Mesendoderm (in vitro differentiated cells): Measurements from ENCODE around the gene STPG4.
"Not testable (repeated sequence)": the region's sequence is repeated elsewhere in the genome, so short reads cannot be mapped to it uniquely, and the experiment has no call there.

Experiments used
- DNase-seq: peaks from one replicate; pipeline ENCODE4 v3.0.0; 2013
- H2AK5ac ChIP-seq: 2 replicates; pipeline ENCODE4 v1.6.1; 2013; ENCODE audit warnings: low read length, inconsistent platforms
- H2BK120ac ChIP-seq: 2 replicates; pipeline ENCODE4 v1.6.1; 2013; ENCODE audit warnings: low read depth, mild to moderate bottlenecking, low read length, moderate library complexity, mixed read lengths
- H2BK15ac ChIP-seq: replicated peaks from 2 replicates; pipeline ENCODE4 v1.6.1; 2013; ENCODE audit warnings: low read depth, mild to moderate bottlenecking, moderate library complexity
- H2BK5ac ChIP-seq: 2 replicates; pipeline ENCODE4 v1.6.1; 2013; ENCODE audit warnings: low read length, inconsistent platforms
- H3K18ac ChIP-seq: 2 replicates; pipeline ENCODE4 v1.6.1; 2013; ENCODE audit warnings: mild to moderate bottlenecking, low read length, mixed read lengths
- H3K23ac ChIP-seq: one replicate; pipeline ENCODE4 v1.6.1; 2013; ENCODE audit warnings: low read length
- H3K27ac ChIP-seq: 2 replicates; pipeline ENCODE4 v1.5.1; 2013; ENCODE audit warnings: low read depth, mild to moderate bottlenecking, inconsistent platforms, low read length, moderate library complexity
- H3K27me3 ChIP-seq: 2 replicates; pipeline ENCODE4 v1.6.1; 2013; ENCODE audit warnings: low read length, control low read depth, mild to moderate bottlenecking, inconsistent platforms; ENCODE audit not compliant: insufficient read depth, poor library complexity
- H3K36me3 ChIP-seq: 2 replicates; pipeline ENCODE4 v1.6.1; 2013; ENCODE audit warnings: low read length, inconsistent platforms; ENCODE audit not compliant: control insufficient read depth, insufficient read depth
- H3K4ac ChIP-seq: one replicate; pipeline ENCODE4 v1.6.1; 2013; ENCODE audit warnings: low read depth, mild to moderate bottlenecking, low read length, moderate library complexity
- H3K4me1 ChIP-seq: 2 replicates; pipeline ENCODE4 v1.6.1; 2013; ENCODE audit warnings: low read depth, low read length, inconsistent platforms; ENCODE audit not compliant: control insufficient read depth
- H3K4me2 ChIP-seq: 2 replicates; pipeline ENCODE4 v1.6.1; 2013; ENCODE audit warnings: low read length
- H3K4me3 ChIP-seq: 2 replicates; pipeline ENCODE4 v1.5.1; 2013; ENCODE audit warnings: mild to moderate bottlenecking, low read length
- H3K56ac ChIP-seq: one replicate; pipeline ENCODE4 v1.6.1; 2013; ENCODE audit warnings: low read length
- H3K79me1 ChIP-seq: 2 replicates; pipeline ENCODE4 v1.6.1; 2013; ENCODE audit warnings: low read length, inconsistent platforms
- H3K79me2 ChIP-seq: 2 replicates; pipeline ENCODE4 v1.6.1; 2013; ENCODE audit warnings: mild to moderate bottlenecking, low read length; ENCODE audit not compliant: control insufficient read depth, insufficient read depth
- H3K9ac ChIP-seq: 2 replicates; pipeline ENCODE4 v1.6.1; 2013; ENCODE audit warnings: low read length, inconsistent platforms
- H4K5ac ChIP-seq: one replicate; pipeline ENCODE4 v1.6.1; 2013; ENCODE audit warnings: low read length
- H4K8ac ChIP-seq: one replicate; pipeline ENCODE4 v1.6.1; 2013; ENCODE audit warnings: low read depth, mild to moderate bottlenecking, control low read depth, low read length, moderate library complexity
- WGBS: extraction: QIAGEN DNeasy Blood & Tissue Kit; methylation state at CpG from one replicate; pipeline ENCODE4 v1.1.7; 2013; ENCODE audit warnings: low lambda C conversion rate, missing lambda C conversion rate; ENCODE audit not compliant: insufficient coverage; ENCODE audit errors: extremely low coverage; 5-methylcytosine and 5-hydroxymethylcytosine counted together

STPG4 gene

GRCh38 chr2:47172922-47173695 lies 18.0 kb upstream of the STPG4 start:
- Histone ChIP-seq H3K9ac (no peak overlapping the region), H3K23ac (no peak overlapping the region), H3K4ac (no peak overlapping the region), H3K4me1 (peaks cover 9% of the 10 kb centered on the region), H3K27ac (no peak overlapping the region), H3K18ac (no peak overlapping the region), H3K4me2 (peak overlapping the region; percentile 17), H3K79me1 (no peaks in the 10 kb centered on the region), H3K27me3 (no peaks in the 10 kb centered on the region), H4K5ac (no peak overlapping the region), H3K56ac (no peak overlapping the region), H3K36me3 (no peaks in the 10 kb centered on the region), H2BK15ac (no peak overlapping the region), H3K4me3 (no peak overlapping the region), H4K8ac (no peak overlapping the region), H2BK120ac (no peak overlapping the region), H3K79me2 (peaks cover 71% of the 10 kb centered on the region), H2AK5ac (no peak overlapping the region), H2BK5ac (no peak overlapping the region)
- no CpG with 5 or more reads among the region's 3 CpGs for WGBS
- no peak for DNase-seq

DNA sequence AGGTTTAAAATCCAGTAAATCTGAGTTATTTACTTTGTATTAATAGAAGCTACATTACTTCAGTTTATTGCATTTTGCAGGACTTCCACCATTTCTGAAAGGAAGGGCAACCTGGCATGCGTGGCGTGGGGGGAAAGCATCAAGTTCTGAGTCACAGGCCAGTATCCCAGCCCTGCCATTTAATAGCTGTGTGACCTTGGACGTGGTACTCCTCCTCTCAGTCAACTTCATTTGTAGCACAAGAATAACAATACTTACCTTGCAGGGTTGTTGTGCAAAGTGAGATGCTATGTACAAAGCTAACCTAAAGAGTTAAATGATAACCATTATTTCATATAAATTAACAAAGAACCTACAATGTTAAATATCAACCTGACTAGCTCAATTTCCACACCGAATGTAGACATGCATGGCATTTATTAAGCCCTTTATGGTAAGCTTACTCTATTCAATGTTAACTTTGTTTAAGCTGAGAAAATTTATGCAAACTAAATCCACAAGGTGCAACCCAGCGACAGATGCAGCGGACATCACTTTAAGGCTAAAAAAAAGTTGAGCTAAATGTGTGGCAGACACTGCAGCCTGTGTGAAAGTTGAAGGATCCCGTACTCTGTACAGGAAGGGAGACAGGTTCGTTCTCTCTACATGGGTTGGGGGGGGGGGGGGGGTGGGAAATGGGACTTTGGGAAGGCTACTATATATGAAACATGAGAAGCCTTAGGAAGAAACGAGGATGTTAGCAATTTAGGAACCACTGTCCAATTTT lies 17.2 kb upstream of the STPG4 start:
- no peaks in the 10 kb centered on the region for H3K36me3 ChIP-seq
- no peak overlapping the region for H3K4me3 ChIP-seq

GRCh38 chr2:47169784-47170183 lies 14.7 kb upstream of the STPG4 start:
- no peaks in the 10 kb centered on the region for H3K27me3 ChIP-seq
- no peak overlapping the region for H2BK15ac ChIP-seq
- H2AK5ac ChIP-seq: no peak overlapping the region
- no peak overlapping the region for H3K23ac ChIP-seq
- H2BK5ac ChIP-seq: no peak overlapping the region
- H3K4ac ChIP-seq: no peak overlapping the region
- no peak overlapping the region for H3K27ac ChIP-seq
- no peak overlapping the region for H3K4me3 ChIP-seq
- H2BK120ac ChIP-seq: no peak overlapping the region
- peaks cover 80% of the 10 kb centered on the region for H3K79me2 ChIP-seq
- no peak overlapping the region for H4K8ac ChIP-seq
- DNase-seq: no peak
- no peaks in the 10 kb centered on the region for H3K36me3 ChIP-seq
- H3K9ac ChIP-seq: no peak overlapping the region
- H3K4me1 ChIP-seq: peaks cover 7% of the 10 kb centered on the region
- WGBS: no CpG with 5 or more reads among the region's 2 CpGs
- no peak overlapping the region for H4K5ac ChIP-seq
- H3K4me2 ChIP-seq: no peak overlapping the region
- H3K56ac ChIP-seq: no peak overlapping the region
- no peak overlapping the region for H3K18ac ChIP-seq
- H3K79me1 ChIP-seq: peaks cover 6% of the 10 kb centered on the region

More for the DNA sequence above, 17.2 kb upstream of the STPG4 start:
- no peak overlapping the region for H3K4ac ChIP-seq
- no peak overlapping the region for H3K4me2 ChIP-seq
- peaks cover 77% of the 10 kb centered on the region for H3K79me2 ChIP-seq
- DNase-seq: no peak
- H3K23ac ChIP-seq: no peak overlapping the region
- no peaks in the 10 kb centered on the region for H3K27me3 ChIP-seq
- no peak overlapping the region for H4K8ac ChIP-seq
- H3K4me1 ChIP-seq: peaks cover 7% of the 10 kb centered on the region
- no peak overlapping the region for H4K5ac ChIP-seq
- H3K9ac ChIP-seq: no peak overlapping the region
- H2BK120ac ChIP-seq: no peak overlapping the region
- H2AK5ac ChIP-seq: no peak overlapping the region
- WGBS: no CpG with 5 or more reads among the region's 9 CpGs
- no peak overlapping the region for H2BK15ac ChIP-seq
- H3K27ac ChIP-seq: no peak overlapping the region
- no peak overlapping the region for H3K56ac ChIP-seq
- H3K18ac ChIP-seq: no peak overlapping the region
- no peaks in the 10 kb centered on the region for H3K79me1 ChIP-seq
- H2BK5ac ChIP-seq: no peak overlapping the region

GRCh38 chr2:47168895-47169294 lies 13.8 kb upstream of the STPG4 start:
- H3K36me3 ChIP-seq, H2BK15ac ChIP-seq, DNase-seq, H3K9ac ChIP-seq, H3K18ac ChIP-seq, H2BK120ac ChIP-seq, H3K27me3 ChIP-seq, H3K23ac ChIP-seq, H3K79me1 ChIP-seq, H3K4me1 ChIP-seq, H3K4ac ChIP-seq, H3K4me3 ChIP-seq, H3K56ac ChIP-seq, H4K8ac ChIP-seq, H2BK5ac ChIP-seq, H3K4me2 ChIP-seq, H3K27ac ChIP-seq, H4K5ac ChIP-seq, H2AK5ac ChIP-seq: not testable (repeated sequence)
- peaks cover 76% of the 10 kb centered on the region for H3K79me2 ChIP-seq
- WGBS: no CpG with 5 or more reads among the region's 8 CpGs

DNA sequence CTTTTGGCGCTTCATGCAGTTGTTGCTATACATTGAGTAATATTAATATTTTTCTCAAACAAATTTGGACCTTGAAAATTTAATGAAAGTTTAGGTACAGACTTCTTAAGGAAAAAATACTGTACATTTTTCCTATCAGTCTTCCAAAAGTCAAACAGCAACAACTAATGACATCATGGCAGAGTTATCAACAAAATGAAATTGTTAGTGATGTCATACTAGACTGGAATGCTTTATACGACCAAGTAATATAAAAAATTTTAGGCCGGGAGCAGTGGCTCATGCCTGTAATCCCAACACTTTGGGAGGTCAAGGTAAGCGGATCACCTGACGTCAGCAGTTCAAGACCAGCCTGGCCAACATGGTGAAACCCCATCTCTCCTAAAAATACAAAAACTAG lies 12.0 kb upstream of the STPG4 start:
- H3K4ac ChIP-seq: no peak overlapping the region
- no peak for DNase-seq
- no peak overlapping the region for H3K18ac ChIP-seq
- H3K36me3 ChIP-seq: peaks cover 1% of the 10 kb centered on the region
- no peak overlapping the region for H3K9ac ChIP-seq
- H3K4me2 ChIP-seq: no peak overlapping the region
- H2BK15ac ChIP-seq: no peak overlapping the region
- no peak overlapping the region for H2BK120ac ChIP-seq
- no peak overlapping the region for H2BK5ac ChIP-seq
- peaks cover 8% of the 10 kb centered on the region for H3K79me1 ChIP-seq
- no peak overlapping the region for H3K4me3 ChIP-seq
- H4K5ac ChIP-seq: no peak overlapping the region
- H3K27ac ChIP-seq: no peak overlapping the region
- H4K8ac ChIP-seq: no peak overlapping the region
- H3K27me3 ChIP-seq: no peaks in the 10 kb centered on the region
- WGBS: no CpG with 5 or more reads among the region's 5 CpGs
- H3K23ac ChIP-seq: no peak overlapping the region
- H3K79me2 ChIP-seq: peaks cover 62% of the 10 kb centered on the region
- no peak overlapping the region for H3K56ac ChIP-seq
- H2AK5ac ChIP-seq: no peak overlapping the region
- H3K4me1 ChIP-seq: peaks cover 4% of the 10 kb centered on the region
